HepG2 (cell line): ENCODE results near the gene MCAM. TPM values are rescaled to one million over a fixed set of nuclear protein-coding genes. Genes with fewer than 3 reads are reported as not detected.

ENCODE experiments used
- ATAC-seq: fragments of 200-7000 bp; cut with Tn5 transposase; 3 replicates; pipeline ENCODE4 v1.9.1; 2020; ENCODE audit warnings: mild to moderate bottlenecking, moderate library complexity
- BruUV-seq: library from RNA; stranded (reverse); fragments of 400-500 nt; replicated peaks from 2 replicates; lab custom pipeline; 2021; lab: Mats Ljungman, UMichigan
- CTCF ChIA-PET: fragments of 300-600 bp; formaldehyde crosslinking; extraction: SDS; loops from one replicate; lab custom pipeline; 2021; ENCODE audit warnings: low total read pairs, inconsistent platforms, low intra/inter-chr PET ratio; lab: Yijun Ruan, JAX
- POLR2A ChIA-PET: fragments of 350-600 bp; sonication (Branson Sonifier 250); formaldehyde crosslinking; loops from one replicate; lab custom pipeline; 2020; ENCODE audit warnings: antibody characterized with exemption, inconsistent platforms; lab: Yijun Ruan, JAX
- DNase-seq: peaks from one replicate; pipeline ENCODE4 v3.0.0-alpha.2; 2015; ENCODE audit warnings: low spot score
- FAIRE-seq: peaks from 3 replicates; lab custom pipeline; 2011; peaks lifted over from hg19 to GRCh38; lab: Jason Lieb, UNC
- H2AFZ ChIP-seq: one replicate; pipeline ENCODE4 v1.6.1; 2011; ENCODE audit warnings: low read length, inconsistent platforms
- H3K27ac ChIP-seq: fragments of 300-600 bp; 3 replicates; pipeline ENCODE4 v1.8.0; 2011; ENCODE audit warnings: mixed run types, mild to moderate bottlenecking, mixed read lengths, low read length, inconsistent platforms; ENCODE audit not compliant: insufficient read depth; ENCODE audit errors: extremely low read length
- H3K27me3 ChIP-seq, 2 experiments: fragments of 200-600 bp in 1 of 2; 2 replicates in 1 of 2; 3 replicates in 1 of 2; pipeline versions ENCODE4 v1.6.0 to v1.8.0; 2011; ENCODE audit warnings: low read length in 2 of 2, mild to moderate bottlenecking in 2 of 2, moderate library complexity in 2 of 2, inconsistent platforms in 1 of 2; ENCODE audit not compliant: insufficient read depth in 2 of 2, control insufficient read depth in 1 of 2
- H3K36me3 ChIP-seq, 2 experiments: fragments of 200-600 bp in 1 of 2; replicated peaks in 1 of 2; 2 replicates in 1 of 2; 3 replicates in 1 of 2; pipeline versions ENCODE4 v1.5.1 to v1.8.0; 2011; ENCODE audit warnings: low read length in 2 of 2, inconsistent platforms in 1 of 2; ENCODE audit not compliant: insufficient read depth in 2 of 2, control insufficient read depth in 1 of 2
- H3K4me1 ChIP-seq: 2 replicates; pipeline ENCODE4 v1.5.1; 2012; ENCODE audit warnings: low read length, inconsistent platforms; ENCODE audit not compliant: insufficient read depth
- H3K4me2 ChIP-seq: 2 replicates; pipeline ENCODE4 v1.6.0; 2011; ENCODE audit warnings: low read depth, low read length, inconsistent platforms
- H3K4me3 ChIP-seq, 3 experiments: fragments of 200-600 bp in 1 of 3; sonication (generic), shearing (Covaris generic) in 1 of 3; replicated peaks in 1 of 3; 2 replicates each; pipeline ENCODE4 v1.5.1; 2011 to 2016; ENCODE audit warnings: low read length in 3 of 3, inconsistent platforms in 2 of 3, low read depth in 2 of 3, mild to moderate bottlenecking in 2 of 3, control low read depth in 1 of 3, mixed read lengths in 1 of 3; ENCODE audit not compliant: insufficient read depth in 1 of 3
- H3K79me2 ChIP-seq: one replicate; pipeline ENCODE4 v1.6.1; 2011; ENCODE audit warnings: low read length, inconsistent platforms; ENCODE audit not compliant: insufficient read depth
- H3K9ac ChIP-seq: 2 replicates; pipeline ENCODE4 v1.6.0; 2011; ENCODE audit warnings: mild to moderate bottlenecking, low read depth, low read length, inconsistent platforms; ENCODE audit not compliant: insufficient read depth
- H3K9me3 ChIP-seq: 2 replicates; pipeline ENCODE4 v1.5.1; 2012; ENCODE audit warnings: mild to moderate bottlenecking, low read length
- H4K20me1 ChIP-seq: 2 replicates; pipeline ENCODE4 v1.6.0; 2011; ENCODE audit warnings: inconsistent platforms, mild to moderate bottlenecking, low read length, moderate library complexity; ENCODE audit not compliant: insufficient read depth
- ASH2L ChIP-seq: fragments of 300-600, 200-600 bp; sonication (generic); IDR thresholded peaks from 2 replicates; pipeline ENCODE4 v1.7.0; 2017; ENCODE audit warnings: low read depth, mild to moderate bottlenecking, moderate library complexity, mixed read lengths, low read length; ENCODE audit not compliant: insufficient read length
- CBX1 ChIP-seq: IDR thresholded peaks from one replicate; pipeline ENCODE4 v1.6.1; 2016; ENCODE audit warnings: antibody characterized with exemption, low read depth
- CCDC6 ChIP-seq: sonication (generic); formaldehyde crosslinking; IDR thresholded peaks from 2 replicates; pipeline ENCODE4 v1.8.1; 2022; ENCODE audit warnings: mild to moderate bottlenecking, missing genetic modification reagents, moderate library complexity
- FOXM1 ChIP-seq: sonication (generic); formaldehyde crosslinking; IDR thresholded peaks from 2 replicates; pipeline ENCODE4 v1.5.0; 2020; ENCODE audit warnings: missing genetic modification reagents
- IRF1 ChIP-seq: sonication (generic); formaldehyde crosslinking; IDR thresholded peaks from 2 replicates; pipeline ENCODE4 v1.4.0; 2020; ENCODE audit warnings: low read depth, mild to moderate bottlenecking, missing genetic modification reagents
- LRRFIP1 ChIP-seq: sonication (generic); formaldehyde crosslinking; conservative IDR thresholded peaks from 2 replicates; pipeline ENCODE4 v1.4.0; 2020; ENCODE audit warnings: missing genetic modification reagents
- MAFF ChIP-seq: IDR thresholded peaks from 2 replicates; pipeline ENCODE4 v1.6.1; 2011; ENCODE audit warnings: low read depth, low read length, improper control_type of control experiment
- PRMT3 ChIP-seq: sonication (generic); formaldehyde crosslinking; IDR thresholded peaks from 2 replicates; pipeline ENCODE4 v1.8.1; 2022; ENCODE audit warnings: low read depth, mild to moderate bottlenecking, moderate library complexity, missing genetic modification reagents, borderline replicate concordance
- SKIL ChIP-seq: sonication (generic); formaldehyde crosslinking; IDR thresholded peaks from 2 replicates; pipeline ENCODE4 v1.8.0; 2022; ENCODE audit warnings: missing genetic modification reagents, mild to moderate bottlenecking, moderate library complexity, borderline replicate concordance
- TSC22D2 ChIP-seq: sonication (generic); formaldehyde crosslinking; IDR thresholded peaks from 2 replicates; pipeline ENCODE4 v1.5.1; 2020; ENCODE audit warnings: missing genetic modification reagents, mild to moderate bottlenecking, borderline replicate concordance
- XRCC5 ChIP-seq: fragments of 200-400 bp; formaldehyde crosslinking; optimal IDR thresholded peaks from 2 replicates; pipeline ENCODE3; 2017; ENCODE audit warnings: mild to moderate bottlenecking, low read length
- ZNF138 ChIP-seq: sonication (generic); formaldehyde crosslinking; IDR thresholded peaks from 2 replicates; pipeline ENCODE4 v1.5.0; 2020; ENCODE audit warnings: mild to moderate bottlenecking, low read depth, missing genetic modification reagents
- ZNF33A ChIP-seq: sonication (generic); formaldehyde crosslinking; IDR thresholded peaks from 2 replicates; pipeline ENCODE4 v1.5.1; 2020; ENCODE audit warnings: missing genetic modification reagents, mild to moderate bottlenecking, moderate library complexity, borderline replicate concordance
- ZNF547 ChIP-seq: sonication (generic); formaldehyde crosslinking; IDR thresholded peaks from 2 replicates; pipeline ENCODE4 v1.5.1; 2020; ENCODE audit warnings: mild to moderate bottlenecking, missing genetic modification reagents
- ZSCAN29 ChIP-seq: sonication (generic); formaldehyde crosslinking; conservative IDR thresholded peaks from 2 replicates; pipeline ENCODE4 v1.4.0; 2020; ENCODE audit warnings: mild to moderate bottlenecking, missing genetic modification reagents
- ZSCAN30 ChIP-seq: sonication (generic); formaldehyde crosslinking; IDR thresholded peaks from 2 replicates; pipeline ENCODE4 v1.5.0; 2020; ENCODE audit warnings: mild to moderate bottlenecking, missing genetic modification reagents
- WGBS: methylation state at CpG from one replicate; pipeline ENCODE4 v1.1.6; 2017; ENCODE audit warnings: low lambda C conversion rate; 5-methylcytosine and 5-hydroxymethylcytosine counted together
- in situ Hi-C: cut with HindIII; loops from 2 replicates; pipeline ENCODE4 v1.10.0; 2017; ENCODE audit warnings: low pct_unique_long_range_greater_than_20kb; ENCODE audit not compliant: extremely low pct_ligation_motif_present
- intact Hi-C: fragments of 100-400 bp; cut with micrococcal nuclease; formaldehyde crosslinking; loops from one replicate; pipeline ENCODE4 v1.10.0; 2022; ENCODE audit not compliant: unreplicated experiment
- polyA plus RNA-seq, 8 experiments: library from polyadenylated mRNA; depleted of rRNA in 3 of 8; stranded (reverse) in 7 of 8; unstranded in 1 of 8; fragments of >200 nt; fragmentation: Illumina TruSeq in 4 of 8; extraction: Trizol in 4 of 8; gene quantifications; 2 replicates each; pipeline versions ENCODE4 v1.2.1 to v1.2.3, GENCODE V29; 2011 to 2016; ENCODE audit warnings: low read depth in 4 of 8, missing spikeins in 1 of 8, mixed read lengths in 1 of 8; ENCODE audit not compliant: insufficient read depth in 1 of 8
- total RNA-seq, 5 experiments: library from RNA; depleted of rRNA; stranded (reverse); fragments of >200 nt; fragmentation: Illumina TruSeq; extraction: Trizol; gene quantifications; 2 replicates each; pipeline ENCODE4 v1.2.3, GENCODE V29; 2016; ENCODE audit warnings: low read depth in 1 of 5

MCAM gene
- total and polyA plus RNA-seq, 2 of the 13 experiments (the other 11 are each of a cell fraction or from before 2014, with no cell fraction given), result 12.1 to 15.2 TPM

- Histone ChIP-seq H4K20me1 (no peaks in the 10 kb centered on the region), H3K4me1 (no peaks in the 10 kb centered on the region), H3K4me2 (no peak overlapping the region), H3K9ac (no peak overlapping the region), H3K4me3 (no peak overlapping the region), H3K27me3 (no peaks in the 10 kb centered on the region), H3K9me3 (no peaks in the 10 kb centered on the region), H2AFZ (no peak overlapping the region), H3K36me3 (peaks cover 8 to 26% of the 10 kb centered on the region in 2 experiments; a peak in 3 of 5 replicates), H3K79me2 (no peaks in the 10 kb centered on the region), H3K27ac (no peak overlapping the region)
- no TSS peak for BruUV-seq
- ChIA-PET CTCF (interaction anchor here (1.2 kb wide), 1 partner anchor 36 kb away, joined by 4 read pairs; no protein-coding TSS in a partner anchor), POLR2A (no interaction called here)
- in situ Hi-C loops, result no loop called here
- ATAC-seq (no peak), DNase-seq (no peak), FAIRE-seq (no peak)
- TF ChIP-seq ZSCAN30, result no peak
- no peak for TF ChIP-seq ZNF138 (CRISPR knock-in tag)
- no peak for TF ChIP-seq FOXM1 (CRISPR knock-in tag)
- no peak for TF ChIP-seq ZNF33A (CRISPR knock-in tag)
- no peak for TF ChIP-seq ZNF547
- no peak for TF ChIP-seq CBX1
- TF ChIP-seq MAFF, result no peak
- TF ChIP-seq SKIL (CRISPR knock-in tag), result no peak
- no peak for TF ChIP-seq TSC22D2 (CRISPR knock-in tag)
- TF ChIP-seq PRMT3 (CRISPR knock-in tag), result no peak
- no peak for TF ChIP-seq IRF1 (CRISPR knock-in tag)
- no peak for TF ChIP-seq CCDC6 (CRISPR knock-in tag)
- no peak for TF ChIP-seq LRRFIP1 (CRISPR knock-in tag)
- TF ChIP-seq ASH2L, result no peak
- no peak for TF ChIP-seq XRCC5
- no peak for TF ChIP-seq ZSCAN29
- WGBS, result 99% methylated on average over 8 of the region's 9 CpGs
- intact Hi-C loops, result no loop called here
Observed at GRCh38 chr11:119285431-119285830, 31.5 kb downstream of the MCAM start.
